Measurements from ENCODE around the gene KIAA1755.
"Not testable (repeated sequence)": the region's sequence is repeated elsewhere in the genome, so short reads cannot be mapped to it uniquely, and the experiment has no call there.

Gene KIAA1755

DNA sequence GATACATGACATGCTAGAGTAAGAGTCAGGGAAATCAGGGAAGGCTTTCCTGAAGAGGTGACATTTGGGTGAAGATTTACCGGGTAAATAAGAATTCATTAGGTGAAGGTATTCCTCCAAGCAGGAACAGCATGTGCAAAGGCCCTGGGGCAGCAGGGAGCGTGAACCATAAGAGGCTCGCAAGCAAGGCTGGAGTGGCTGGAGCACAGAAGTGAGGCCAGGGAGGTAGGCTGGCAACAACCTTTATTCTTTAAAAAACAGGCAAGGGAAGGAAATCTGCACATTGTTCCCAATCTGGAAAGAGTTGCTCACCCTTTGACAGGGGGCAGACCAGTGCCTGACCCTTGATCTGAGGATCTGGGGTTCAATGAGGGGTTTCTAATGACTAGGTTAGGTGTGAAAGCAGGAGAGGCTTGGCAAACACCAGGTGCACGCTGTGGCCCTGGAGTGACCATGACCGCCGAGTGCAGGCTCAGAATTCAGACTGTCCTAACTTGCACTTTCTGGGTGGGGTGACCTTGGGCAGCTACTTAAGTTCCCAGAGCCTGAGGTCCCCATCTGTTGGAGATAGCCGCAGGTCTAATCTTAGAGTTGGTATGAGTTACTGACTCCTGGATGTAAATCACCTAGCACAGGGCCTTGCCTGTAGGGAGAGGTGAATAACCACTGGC lies 1.9 kb downstream of the KIAA1755 start:
- TF ChIP-seq, protein P1, sequence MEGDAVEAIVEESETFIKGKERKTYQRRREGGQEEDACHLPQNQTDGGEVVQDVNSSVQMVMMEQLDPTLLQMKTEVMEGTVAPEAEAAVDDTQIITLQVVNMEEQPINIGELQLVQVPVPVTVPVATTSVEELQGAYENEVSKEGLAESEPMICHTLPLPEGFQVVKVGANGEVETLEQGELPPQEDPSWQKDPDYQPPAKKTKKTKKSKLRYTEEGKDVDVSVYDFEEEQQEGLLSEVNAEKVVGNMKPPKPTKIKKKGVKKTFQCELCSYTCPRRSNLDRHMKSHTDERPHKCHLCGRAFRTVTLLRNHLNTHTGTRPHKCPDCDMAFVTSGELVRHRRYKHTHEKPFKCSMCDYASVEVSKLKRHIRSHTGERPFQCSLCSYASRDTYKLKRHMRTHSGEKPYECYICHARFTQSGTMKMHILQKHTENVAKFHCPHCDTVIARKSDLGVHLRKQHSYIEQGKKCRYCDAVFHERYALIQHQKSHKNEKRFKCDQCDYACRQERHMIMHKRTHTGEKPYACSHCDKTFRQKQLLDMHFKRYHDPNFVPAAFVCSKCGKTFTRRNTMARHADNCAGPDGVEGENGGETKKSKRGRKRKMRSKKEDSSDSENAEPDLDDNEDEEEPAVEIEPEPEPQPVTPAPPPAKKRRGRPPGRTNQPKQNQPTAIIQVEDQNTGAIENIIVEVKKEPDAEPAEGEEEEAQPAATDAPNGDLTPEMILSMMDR (IDR thresholded peaks at IDR 0.05; ENCODE audit: extremely low read depth, missing control alignments): no peak
- DNase-seq (ENCODE audit: low spot score): no peak

DNA sequence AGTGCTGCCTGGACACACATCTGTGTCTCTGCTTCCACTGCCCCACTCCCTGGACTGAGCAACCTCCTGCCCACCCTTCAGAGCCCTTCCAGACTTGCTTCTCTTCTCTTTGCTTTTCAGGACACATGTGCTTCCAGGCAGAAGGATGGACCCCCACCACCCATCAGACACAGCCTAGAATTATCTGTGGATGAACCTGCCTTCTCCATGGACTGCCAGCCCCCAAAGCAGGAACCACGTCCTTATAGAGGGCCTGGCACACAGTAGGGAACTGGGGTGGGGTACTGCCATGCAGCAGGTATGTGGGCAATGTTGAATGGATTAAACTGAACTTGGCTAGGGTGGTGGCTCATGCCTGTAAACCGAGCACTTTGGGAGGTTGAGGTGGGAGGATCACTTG lies 3.6 kb downstream of the KIAA1755 start:
- DNase-seq (ENCODE audit: low spot score): no peak
- TF ChIP-seq, protein P1 (IDR thresholded peaks at IDR 0.05; ENCODE audit: extremely low read depth, missing control alignments): no peak

DNA sequence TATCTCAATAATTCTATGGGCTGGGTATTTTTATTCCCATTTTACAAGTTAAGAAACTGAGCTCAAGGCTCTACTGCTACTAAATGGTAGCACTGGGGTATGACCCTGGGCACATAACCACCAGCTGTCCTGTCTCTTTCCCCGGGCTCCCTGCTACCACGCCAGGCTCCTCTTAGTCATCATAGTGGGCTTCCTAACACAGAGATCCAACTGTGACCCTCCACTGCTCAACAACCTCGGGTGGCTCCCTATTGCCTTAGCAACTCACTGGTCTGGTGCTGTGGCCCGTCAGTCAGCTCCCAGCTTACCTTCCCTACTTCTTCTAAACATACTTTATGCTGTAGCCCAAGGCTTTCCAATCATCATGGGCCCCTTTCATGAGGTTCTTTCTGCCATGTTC lies 4.5 kb downstream of the KIAA1755 start:
- DNase-seq (ENCODE audit: low spot score): no peak
- TF ChIP-seq, protein P1 (IDR thresholded peaks at IDR 0.05; ENCODE audit: extremely low read depth, missing control alignments): no peak

DNA sequence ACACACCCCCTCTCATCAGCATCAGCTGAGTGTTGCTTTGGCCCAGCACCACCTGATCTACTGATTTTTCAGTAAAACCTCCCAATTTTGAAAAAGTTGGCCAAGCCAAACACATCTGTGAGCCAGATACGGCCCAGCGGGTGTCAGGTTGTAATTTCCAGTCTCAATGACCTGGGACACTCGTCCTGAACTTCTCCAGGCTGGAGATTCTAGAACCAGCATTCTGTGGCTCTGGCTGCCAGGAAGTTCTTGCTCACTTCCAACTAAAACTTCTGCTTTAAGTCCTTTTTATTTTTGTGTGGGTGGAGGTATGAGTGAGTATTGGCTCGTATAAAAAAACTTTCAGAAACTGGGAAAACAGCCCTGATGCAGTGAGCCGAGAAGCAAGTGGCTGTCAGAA lies 5.1 kb downstream of the KIAA1755 start:
- no peak for DNase-seq (ENCODE audit: low spot score)
- TF ChIP-seq, protein P1 (IDR thresholded peaks at IDR 0.05; ENCODE audit: extremely low read depth, missing control alignments): no peak

DNA sequence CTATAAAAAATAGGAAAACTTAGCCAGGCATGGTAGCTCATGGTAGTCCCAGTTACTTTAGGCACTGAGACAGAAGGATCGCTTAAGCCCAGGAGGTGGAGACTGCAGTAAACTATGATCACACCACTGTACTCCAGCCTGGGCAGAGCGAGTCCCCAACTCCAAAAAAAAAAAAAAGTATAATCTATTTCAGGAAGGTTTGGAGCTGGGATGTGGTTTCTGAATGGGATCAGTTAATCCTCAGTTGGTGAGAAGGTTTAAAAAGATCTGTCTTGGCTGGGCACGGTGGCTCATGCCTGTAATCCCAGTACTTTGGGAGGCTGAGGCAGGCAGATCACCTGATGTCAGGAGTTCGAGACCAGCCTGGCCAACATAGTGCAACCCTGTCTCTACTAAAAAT lies 5.9 kb downstream of the KIAA1755 start:
- DNase-seq (ENCODE audit: low spot score): not testable (repeated sequence)

DNA sequence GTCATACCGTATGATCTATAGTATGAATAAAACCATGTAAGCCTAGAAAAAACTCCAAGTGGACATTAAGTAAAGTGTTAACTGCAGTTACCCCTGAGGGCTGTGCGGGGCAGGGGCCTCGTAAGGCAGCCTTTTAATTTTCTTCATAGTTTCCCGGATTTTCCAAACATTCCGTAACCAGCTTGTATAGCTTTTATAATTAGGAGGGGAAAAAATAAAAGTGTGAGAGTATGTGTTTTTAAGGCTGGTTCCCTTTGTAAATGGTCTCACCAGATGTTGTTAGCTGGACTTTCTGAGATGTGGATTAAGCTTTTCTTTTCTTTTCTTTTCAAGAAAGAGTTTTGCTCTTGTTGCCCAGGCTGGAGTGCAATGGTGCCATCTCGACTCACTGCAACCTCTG lies 7.0 kb downstream of the KIAA1755 start:
- TF ChIP-seq, protein P1 (IDR thresholded peaks at IDR 0.05; ENCODE audit: extremely low read depth, missing control alignments): no peak

DNA sequence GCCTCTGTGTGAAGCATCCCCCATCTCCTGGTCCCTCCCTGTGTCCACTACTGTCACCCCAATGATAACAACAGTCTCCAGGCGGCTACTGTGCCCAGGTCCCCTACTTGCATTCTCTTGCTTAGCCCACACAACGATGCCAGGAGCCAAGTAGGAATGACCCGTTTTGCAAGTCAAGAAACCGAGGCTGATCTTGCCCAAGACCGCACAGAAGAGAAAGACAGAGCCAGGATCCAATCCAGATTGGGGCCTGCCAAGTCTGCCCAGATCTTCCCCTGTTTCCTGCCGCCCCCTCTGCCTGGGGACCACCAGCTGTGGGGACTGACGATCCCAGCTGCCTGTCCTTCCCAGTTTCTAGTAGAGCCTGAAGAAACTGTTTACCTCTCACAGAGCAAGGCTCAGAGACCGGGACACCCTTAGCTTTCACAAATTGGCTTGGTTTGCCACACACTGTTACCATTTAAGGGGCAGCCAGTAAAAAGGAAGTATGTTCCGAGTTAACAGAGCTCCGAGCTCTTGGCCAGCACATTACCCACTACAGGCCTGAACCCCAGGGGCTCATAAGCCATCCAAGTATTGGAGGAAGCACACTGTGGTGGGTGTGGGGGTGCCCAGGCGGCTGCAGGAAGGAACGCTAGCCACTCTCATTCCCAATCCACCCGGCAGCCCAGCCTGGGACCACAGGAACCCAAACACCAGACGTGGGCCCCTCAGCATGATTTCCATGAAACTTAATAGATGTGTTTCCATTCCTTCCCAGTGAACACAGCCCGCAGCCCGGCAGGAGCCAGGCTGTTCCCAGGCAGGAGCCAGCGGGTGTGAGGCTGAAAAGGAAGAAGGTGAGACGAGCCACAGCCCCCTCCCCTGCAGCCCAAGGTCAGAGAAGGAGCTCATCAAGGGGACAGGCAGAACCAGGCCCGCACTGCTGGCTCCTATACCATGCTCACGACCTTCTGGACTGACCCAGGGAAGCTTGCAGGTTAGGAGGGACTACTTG lies 7.9 kb downstream of the KIAA1755 start:
- no peak for DNase-seq (ENCODE audit: low spot score)
- TF ChIP-seq, protein P1 (IDR thresholded peaks at IDR 0.05; ENCODE audit: extremely low read depth, missing control alignments): no peak

More for the DNA sequence above, 7.0 kb downstream of the KIAA1755 start:
- DNase-seq (ENCODE audit: low spot score): no peak

DNA sequence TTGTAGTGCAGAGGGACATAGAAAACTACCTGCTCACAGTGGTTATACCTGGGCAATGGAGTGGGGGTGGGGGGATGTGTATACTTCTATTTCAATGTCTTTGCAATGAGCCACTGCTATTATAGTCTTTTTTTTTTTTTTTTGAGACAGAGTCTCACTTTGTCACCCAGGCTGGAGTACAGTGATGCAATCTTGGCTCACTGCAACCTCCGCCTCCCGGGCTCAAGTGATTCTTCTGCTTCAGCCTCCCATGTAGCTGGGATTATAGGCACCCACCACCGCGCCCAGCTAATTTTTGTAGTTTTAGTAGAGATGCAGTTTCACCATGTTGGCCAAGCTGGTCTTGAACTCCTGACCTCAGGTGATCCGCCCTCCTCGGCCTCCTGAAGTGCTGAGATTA lies 9.1 kb downstream of the KIAA1755 start:
- DNase-seq (ENCODE audit: low spot score): not testable (repeated sequence)
